ENCODE measurements around the gene PGM2L1.
A peak's percentile ranks its signal among the peaks of the same experiment; 100 is the strongest.
"Not testable (repeated sequence)": the region's sequence is repeated elsewhere in the genome, so short reads cannot be mapped to it uniquely, and the experiment has no call there.

PGM2L1 gene

DNA sequence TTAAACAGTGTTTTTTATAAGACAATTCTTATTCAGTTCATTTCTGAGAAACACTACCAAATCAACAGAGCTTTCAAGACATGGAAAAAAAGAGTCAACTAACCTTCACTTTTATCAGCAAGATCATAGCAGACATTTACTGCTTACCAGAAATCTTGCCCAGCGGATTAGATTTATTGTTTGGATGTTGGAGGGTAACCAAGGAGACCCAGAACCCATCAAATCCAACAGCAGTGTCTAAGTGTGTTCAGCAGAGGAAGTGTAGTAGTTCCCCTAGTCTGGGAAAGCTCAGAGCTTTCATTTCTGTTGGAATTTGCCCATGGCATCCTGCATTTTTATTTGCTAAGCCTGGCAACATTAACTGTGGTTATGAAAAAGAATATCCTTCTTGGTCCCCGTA lies 2.4 kb upstream of the PGM2L1 start:
- no peak for DNase-seq (ENCODE audit: low spot score)

DNA sequence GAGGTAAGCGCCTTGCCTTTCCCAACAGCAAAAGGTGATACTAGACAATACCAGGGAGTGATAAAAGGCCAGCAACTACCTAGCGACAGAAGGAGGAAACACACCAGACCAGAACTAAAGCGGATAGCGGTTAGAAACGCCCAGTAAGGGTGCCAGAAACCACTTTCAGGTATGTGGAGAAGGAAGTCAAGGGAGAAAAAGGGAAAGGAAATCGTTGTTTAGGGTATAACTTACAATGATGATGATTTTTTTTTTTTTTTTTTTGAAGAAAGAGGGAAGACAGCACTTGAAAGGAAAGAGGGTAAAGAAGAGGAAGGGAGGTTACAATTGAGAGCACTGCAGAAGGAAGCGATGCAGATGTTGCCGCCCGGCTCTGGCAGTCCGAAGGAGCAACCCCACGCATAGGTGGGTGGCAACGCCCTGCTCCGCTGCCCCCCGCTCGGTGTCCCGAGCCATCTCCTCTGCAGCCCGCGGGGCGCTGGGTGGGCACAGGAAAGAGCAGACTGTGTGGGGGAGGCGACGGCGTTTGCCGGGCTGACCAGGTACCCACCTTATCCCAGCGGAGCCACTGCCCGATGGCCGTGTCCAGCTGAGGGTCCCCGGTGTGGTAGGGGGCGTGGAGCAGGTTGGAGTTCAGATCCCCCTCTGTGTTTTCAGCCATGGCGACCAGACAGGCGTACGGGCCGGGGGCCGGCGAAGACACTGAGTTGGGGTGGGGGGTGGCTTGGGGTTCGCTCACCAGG lies 561 bp downstream of the PGM2L1 start:
- DNase-seq (ENCODE audit: low spot score): peak; percentile 50

- DNase-seq (ENCODE audit: low spot score): no peak
These were observed 6.0 kb downstream of the PGM2L1 start for GRCh38 chr11:74392256-74392655.

DNA sequence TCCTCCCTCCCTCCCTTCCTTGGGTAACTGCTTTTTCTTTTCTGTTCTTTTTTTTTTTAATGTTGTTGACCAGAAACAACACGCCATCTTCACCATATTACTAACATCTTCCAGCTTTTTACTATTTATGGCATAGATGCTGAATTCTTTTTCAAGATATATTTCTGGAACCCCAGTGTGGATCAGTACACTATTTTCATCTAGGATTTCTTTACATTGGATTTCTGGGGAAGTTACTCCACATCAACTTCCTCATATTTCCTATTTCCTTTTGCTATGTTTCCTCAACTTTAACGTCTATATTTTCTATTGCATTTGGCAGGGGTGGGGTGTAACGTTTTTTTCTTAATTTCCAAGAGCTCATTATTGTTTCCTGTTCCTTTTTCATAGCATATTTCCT lies 7.0 kb downstream of the PGM2L1 start:
- no peak for DNase-seq (ENCODE audit: low spot score)

- no peak for DNase-seq (ENCODE audit: low spot score)
These were observed 7.5 kb downstream of the PGM2L1 start for GRCh38 chr11:74390697-74391096.

GRCh38 chr11:74388678-74389327 lies 9.4 kb downstream of the PGM2L1 start:
- DNase-seq (ENCODE audit: low spot score): peak; percentile 84

DNA sequence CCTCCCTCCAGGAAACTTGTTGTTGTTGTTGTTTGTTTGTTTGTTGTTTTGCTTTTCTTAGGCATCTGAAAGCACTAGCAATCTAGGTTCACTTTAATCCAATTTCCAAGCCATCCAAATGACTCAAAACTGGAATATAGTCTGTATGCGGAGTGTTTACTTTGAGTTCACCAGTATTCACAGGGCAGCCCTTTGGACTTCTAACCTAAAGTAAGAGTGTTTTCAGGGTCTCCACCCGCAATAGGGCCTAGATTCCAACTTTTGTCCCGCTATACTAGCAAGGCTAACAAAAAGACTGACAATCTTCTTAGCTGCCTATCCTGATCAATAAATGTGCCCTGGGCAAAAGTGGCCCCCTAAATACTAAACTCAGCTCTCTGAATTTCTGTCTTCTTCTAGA lies 13.6 kb downstream of the PGM2L1 start:
- no peak for DNase-seq (ENCODE audit: low spot score)

- no peak for DNase-seq (ENCODE audit: low spot score)
These were observed 17.3 kb downstream of the PGM2L1 start for GRCh38 chr11:74380746-74381439.

DNA sequence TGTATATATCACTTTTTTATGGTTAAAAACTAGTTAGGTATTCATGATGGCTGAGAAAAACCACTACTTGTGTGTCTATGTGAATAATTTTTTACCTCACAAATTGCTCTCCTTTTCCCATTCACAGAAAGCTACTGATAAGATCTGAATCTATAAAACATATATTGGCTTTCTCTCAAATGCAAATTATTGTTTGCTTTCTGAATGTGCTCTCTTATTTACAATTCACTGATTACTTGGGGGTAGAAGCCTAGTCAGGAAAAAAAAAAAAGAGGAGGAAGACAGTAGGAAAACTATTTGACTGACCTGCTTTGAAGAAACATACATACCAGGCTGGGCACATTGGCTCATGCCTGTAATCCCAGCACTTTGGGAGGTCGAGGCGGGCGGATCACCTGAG lies 20.5 kb downstream of the PGM2L1 start:
- DNase-seq (ENCODE audit: low spot score): no peak

- no peak for DNase-seq (ENCODE audit: low spot score)
These were observed 24.9 kb downstream of the PGM2L1 start for GRCh38 chr11:74373382-74373781.

GRCh38 chr11:74371269-74372052 lies 26.8 kb downstream of the PGM2L1 start:
- no peak for DNase-seq (ENCODE audit: low spot score)

- DNase-seq (ENCODE audit: low spot score): no peak
These were observed 28.1 kb downstream of the PGM2L1 start for GRCh38 chr11:74370123-74370522.

- no peak for DNase-seq (ENCODE audit: low spot score)
These were observed 30.4 kb downstream of the PGM2L1 start for GRCh38 chr11:74367881-74368280.

- no peak for DNase-seq (ENCODE audit: low spot score)
These were observed 31.7 kb downstream of the PGM2L1 start for GRCh38 chr11:74366576-74366975.

DNA sequence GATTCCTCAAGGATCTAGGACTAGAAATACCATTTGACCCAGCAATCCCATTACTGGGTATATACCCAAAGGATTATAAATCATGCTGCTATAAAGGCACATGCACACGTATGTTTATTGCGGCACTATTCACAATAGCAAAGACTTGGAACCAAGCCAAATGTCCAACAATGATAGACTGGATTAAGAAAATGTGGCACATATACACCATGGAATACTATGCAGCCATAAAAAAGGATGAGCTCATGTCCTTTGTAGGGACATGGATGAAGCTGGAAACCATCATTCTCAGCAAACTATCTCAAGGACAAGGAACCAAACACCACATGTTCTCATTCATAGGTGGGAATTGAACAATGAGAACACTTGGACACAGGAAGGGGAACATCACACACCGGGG lies 32.4 kb downstream of the PGM2L1 start:
- DNase-seq (ENCODE audit: low spot score): not testable (repeated sequence)

DNA sequence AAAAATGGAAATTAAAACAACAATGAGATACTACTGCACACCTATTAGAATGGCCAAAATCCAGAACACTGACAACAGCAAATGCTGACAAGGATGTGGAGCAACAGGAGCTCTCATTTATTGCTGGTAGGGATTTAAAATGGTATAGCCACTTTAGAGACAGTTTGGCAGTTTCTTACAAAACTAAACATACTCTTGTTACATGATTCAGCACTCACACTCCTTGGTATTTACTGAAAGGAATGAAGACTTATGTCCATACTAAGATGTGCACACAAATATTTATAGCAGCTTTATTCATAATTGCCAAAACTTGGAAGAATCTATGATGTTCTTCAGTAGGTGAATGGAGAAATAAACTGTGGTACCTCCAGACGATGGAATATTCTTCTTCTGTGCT lies 40.8 kb downstream of the PGM2L1 start:
- DNase-seq (ENCODE audit: low spot score): no peak

DNA sequence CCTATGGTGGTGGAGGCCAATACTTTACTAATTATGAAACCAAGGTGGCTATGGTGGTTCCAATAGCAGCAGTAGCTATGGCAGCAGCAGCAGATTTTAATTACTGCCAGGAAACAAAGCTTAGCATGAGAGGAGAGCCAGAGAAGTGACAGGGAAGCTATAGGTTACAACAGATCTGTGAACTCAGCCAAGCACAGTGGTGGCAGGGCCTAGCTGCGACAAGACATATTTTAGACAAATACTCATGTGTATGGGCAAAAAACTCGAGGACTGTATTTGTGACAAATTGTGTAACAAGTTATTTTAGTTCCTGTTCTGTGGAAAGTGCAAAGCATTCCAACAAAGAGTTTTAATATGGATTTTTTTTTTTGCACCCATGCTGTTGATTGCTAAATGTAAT lies 42.6 kb downstream of the PGM2L1 start:
- no peak for DNase-seq (ENCODE audit: low spot score)

GRCh38 chr11:74354036-74354435 lies 44.2 kb downstream of the PGM2L1 start:
- DNase-seq (ENCODE audit: low spot score): no peak

DNA sequence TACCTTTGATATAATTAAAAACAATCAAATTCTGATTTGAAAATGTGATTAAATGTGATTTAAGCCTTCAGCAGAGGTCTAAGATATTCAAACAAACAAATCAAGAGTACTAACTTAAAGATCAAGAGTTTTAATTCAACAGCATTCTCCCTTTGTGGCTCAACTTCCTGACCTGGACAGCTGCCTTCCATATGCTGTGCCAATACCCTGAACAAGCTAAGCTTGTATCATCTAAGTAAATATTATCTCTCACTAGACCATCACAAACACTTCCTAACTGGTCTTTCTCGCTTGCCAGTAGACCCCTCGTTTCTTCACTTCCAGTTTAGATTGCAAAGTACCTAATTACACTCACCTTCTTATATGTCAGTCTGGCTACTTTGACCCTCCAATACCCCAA lies 50.9 kb downstream of the PGM2L1 start:
- no peak for DNase-seq (ENCODE audit: low spot score)

DNA sequence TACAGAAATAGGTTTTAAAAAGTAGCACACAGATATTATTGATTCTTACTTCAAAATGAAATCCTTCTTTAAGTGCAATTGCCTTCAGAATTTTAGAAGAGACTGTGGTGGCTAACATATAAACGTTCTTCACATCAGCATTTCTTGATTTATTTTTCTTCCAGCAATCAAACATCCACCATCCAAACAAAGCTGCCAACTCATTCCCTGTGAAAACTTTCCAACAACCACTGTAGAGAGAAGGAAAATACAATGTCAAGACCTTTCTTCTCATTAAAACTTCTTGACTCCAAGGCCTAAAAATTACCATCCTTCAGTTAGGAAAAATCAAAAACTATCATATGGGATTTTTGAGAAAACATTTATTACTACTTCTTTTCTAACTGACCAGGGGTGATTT lies 52.8 kb downstream of the PGM2L1 start:
- no peak for DNase-seq (ENCODE audit: low spot score)

GRCh38 chr11:74341921-74342320 lies 56.3 kb downstream of the PGM2L1 start:
- DNase-seq (ENCODE audit: low spot score): no peak

DNA sequence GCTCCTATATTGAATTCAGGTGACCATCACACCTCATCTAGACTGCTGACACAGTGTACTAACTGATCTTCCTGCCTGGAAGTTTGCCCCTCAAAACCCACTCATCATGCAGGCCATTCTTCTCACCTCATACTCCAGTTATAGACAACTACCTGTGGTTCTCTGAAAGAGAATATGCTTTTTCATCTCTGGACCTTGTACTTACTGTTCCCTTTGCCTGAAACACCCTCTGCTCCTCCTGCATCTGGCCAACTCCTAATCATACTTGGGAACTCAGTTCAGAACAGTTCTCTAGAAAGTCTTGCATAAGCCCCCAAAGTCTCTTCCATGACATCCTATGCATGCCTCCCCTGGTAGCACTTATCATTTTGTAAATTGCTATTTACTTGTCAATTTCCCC lies 58.6 kb downstream of the PGM2L1 start:
- no peak for DNase-seq (ENCODE audit: low spot score)

DNA sequence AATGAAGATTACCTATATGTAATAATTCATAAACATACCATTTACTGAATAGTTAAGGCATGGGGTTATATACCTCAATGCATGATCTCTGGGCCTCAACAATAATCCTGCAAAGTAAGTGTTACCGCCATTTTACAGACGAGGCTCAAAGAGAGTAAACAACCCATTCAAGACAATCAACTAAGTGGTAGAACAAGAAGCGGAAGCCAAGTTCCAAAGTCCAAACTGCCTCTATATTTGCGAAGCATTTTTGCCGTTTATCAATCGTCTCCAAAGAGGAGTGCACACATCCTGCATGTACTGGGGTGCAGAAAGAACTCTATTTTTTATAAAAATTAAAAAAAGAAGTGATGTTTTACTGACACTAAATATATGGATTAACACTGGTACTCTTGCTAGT lies 59.3 kb downstream of the PGM2L1 start:
- no peak for DNase-seq (ENCODE audit: low spot score)

All from hematopoietic multipotent progenitor cell treated with erythropoietin and hydrocortisone succinate and interleukin-3 and kit ligand, for 17 days (in vitro differentiated cells).